HepG2 (cell line): Measurements from ENCODE around the gene CAMK1G. TPM values are rescaled to one million over a fixed set of nuclear protein-coding genes. Genes with fewer than 3 reads are reported as not detected.

ENCODE experiments used
- ATAC-seq: fragments of 200-7000 bp; cut with Tn5 transposase; 3 replicates; pipeline ENCODE4 v1.9.1; 2020; ENCODE audit warnings: mild to moderate bottlenecking, moderate library complexity
- BruUV-seq: library from RNA; stranded (reverse); fragments of 400-500 nt; replicated peaks from 2 replicates; lab custom pipeline; 2021; lab: Mats Ljungman, UMichigan
- CTCF ChIA-PET: fragments of 300-600 bp; formaldehyde crosslinking; extraction: SDS; loops from one replicate; lab custom pipeline; 2021; ENCODE audit warnings: low total read pairs, inconsistent platforms, low intra/inter-chr PET ratio; lab: Yijun Ruan, JAX
- POLR2A ChIA-PET: fragments of 350-600 bp; sonication (Branson Sonifier 250); formaldehyde crosslinking; loops from one replicate; lab custom pipeline; 2020; ENCODE audit warnings: antibody characterized with exemption, inconsistent platforms; lab: Yijun Ruan, JAX
- DNase-seq: peaks from one replicate; pipeline ENCODE4 v3.0.0-alpha.2; 2015; ENCODE audit warnings: low spot score
- FAIRE-seq: peaks from 3 replicates; lab custom pipeline; 2011; peaks lifted over from hg19 to GRCh38; lab: Jason Lieb, UNC
- H2AFZ ChIP-seq: one replicate; pipeline ENCODE4 v1.6.1; 2011; ENCODE audit warnings: low read length, inconsistent platforms
- H3K27ac ChIP-seq: fragments of 300-600 bp; 3 replicates; pipeline ENCODE4 v1.8.0; 2011; ENCODE audit warnings: mixed run types, mild to moderate bottlenecking, mixed read lengths, low read length, inconsistent platforms; ENCODE audit not compliant: insufficient read depth; ENCODE audit errors: extremely low read length
- H3K27me3 ChIP-seq, 2 experiments: fragments of 200-600 bp in 1 of 2; 2 replicates in 1 of 2; 3 replicates in 1 of 2; pipeline versions ENCODE4 v1.6.0 to v1.8.0; 2011; ENCODE audit warnings: low read length in 2 of 2, mild to moderate bottlenecking in 2 of 2, moderate library complexity in 2 of 2, inconsistent platforms in 1 of 2; ENCODE audit not compliant: insufficient read depth in 2 of 2, control insufficient read depth in 1 of 2
- H3K36me3 ChIP-seq, 2 experiments: fragments of 200-600 bp in 1 of 2; replicated peaks in 1 of 2; 2 replicates in 1 of 2; 3 replicates in 1 of 2; pipeline versions ENCODE4 v1.5.1 to v1.8.0; 2011; ENCODE audit warnings: low read length in 2 of 2, inconsistent platforms in 1 of 2; ENCODE audit not compliant: insufficient read depth in 2 of 2, control insufficient read depth in 1 of 2
- H3K4me1 ChIP-seq: 2 replicates; pipeline ENCODE4 v1.5.1; 2012; ENCODE audit warnings: low read length, inconsistent platforms; ENCODE audit not compliant: insufficient read depth
- H3K4me2 ChIP-seq: 2 replicates; pipeline ENCODE4 v1.6.0; 2011; ENCODE audit warnings: low read depth, low read length, inconsistent platforms
- H3K4me3 ChIP-seq, 3 experiments: fragments of 200-600 bp in 1 of 3; sonication (generic), shearing (Covaris generic) in 1 of 3; replicated peaks in 1 of 3; 2 replicates each; pipeline ENCODE4 v1.5.1; 2011 to 2016; ENCODE audit warnings: low read length in 3 of 3, inconsistent platforms in 2 of 3, low read depth in 2 of 3, mild to moderate bottlenecking in 2 of 3, control low read depth in 1 of 3, mixed read lengths in 1 of 3; ENCODE audit not compliant: insufficient read depth in 1 of 3
- H3K79me2 ChIP-seq: one replicate; pipeline ENCODE4 v1.6.1; 2011; ENCODE audit warnings: low read length, inconsistent platforms; ENCODE audit not compliant: insufficient read depth
- H3K9ac ChIP-seq: 2 replicates; pipeline ENCODE4 v1.6.0; 2011; ENCODE audit warnings: mild to moderate bottlenecking, low read depth, low read length, inconsistent platforms; ENCODE audit not compliant: insufficient read depth
- H3K9me3 ChIP-seq: 2 replicates; pipeline ENCODE4 v1.5.1; 2012; ENCODE audit warnings: mild to moderate bottlenecking, low read length
- H4K20me1 ChIP-seq: 2 replicates; pipeline ENCODE4 v1.6.0; 2011; ENCODE audit warnings: inconsistent platforms, mild to moderate bottlenecking, low read length, moderate library complexity; ENCODE audit not compliant: insufficient read depth
- ATF1 ChIP-seq: IDR thresholded peaks from 2 replicates; pipeline ENCODE4 v1.6.1; 2016; ENCODE audit warnings: mild to moderate bottlenecking, control low read depth
- EHMT2 ChIP-seq: fragments of 200-600 bp; sonication (generic); IDR thresholded peaks from 2 replicates; pipeline ENCODE4 v1.7.0; 2017; ENCODE audit warnings: antibody characterized with exemption, low read depth, low read length, borderline replicate concordance
- FOXP4 ChIP-seq: sonication (generic); formaldehyde crosslinking; IDR thresholded peaks from 2 replicates; pipeline ENCODE4 v1.4.0; 2020; ENCODE audit warnings: missing genetic modification reagents
- GATAD2A ChIP-seq: IDR thresholded peaks from 2 replicates; pipeline ENCODE4 v1.6.1; 2016
- HNF4A ChIP-seq: sonication (generic); formaldehyde crosslinking; IDR thresholded peaks from 2 replicates; pipeline ENCODE4 v1.4.0; 2020; ENCODE audit warnings: missing genetic modification reagents
- MATR3 ChIP-seq: sonication (generic); formaldehyde crosslinking; IDR thresholded peaks from 2 replicates; pipeline ENCODE4 v1.4.0; 2020; ENCODE audit warnings: missing genetic modification reagents
- MED8 ChIP-seq: sonication (generic); formaldehyde crosslinking; IDR thresholded peaks from 2 replicates; pipeline ENCODE4 v1.8.1; 2023; ENCODE audit warnings: mild to moderate bottlenecking, missing genetic modification reagents; ENCODE audit not compliant: insufficient replicate concordance
- PRPF4 ChIP-seq: fragments of 200-400 bp; formaldehyde crosslinking; IDR thresholded peaks from 2 replicates; pipeline ENCODE4 v1.6.1; 2016; ENCODE audit warnings: low read length, low read depth; ENCODE audit not compliant: poor library complexity, severe bottlenecking
- XRCC5 ChIP-seq: fragments of 200-400 bp; formaldehyde crosslinking; optimal IDR thresholded peaks from 2 replicates; pipeline ENCODE3; 2017; ENCODE audit warnings: mild to moderate bottlenecking, low read length
- ZBTB49 ChIP-seq: sonication (generic); formaldehyde crosslinking; IDR thresholded peaks from 2 replicates; pipeline ENCODE4 v1.4.0; 2020; ENCODE audit warnings: missing genetic modification reagents, borderline replicate concordance
- ZFP37 ChIP-seq: sonication (generic); formaldehyde crosslinking; IDR thresholded peaks from 2 replicates; pipeline ENCODE4 v1.4.0; 2020; ENCODE audit warnings: missing genetic modification reagents, borderline replicate concordance
- ZNF335 ChIP-seq: sonication (generic); formaldehyde crosslinking; IDR thresholded peaks from 2 replicates; pipeline ENCODE4 v1.4.0; 2020; ENCODE audit warnings: missing genetic modification reagents
- ZNF503 ChIP-seq: sonication (generic); formaldehyde crosslinking; IDR thresholded peaks from 2 replicates; pipeline ENCODE4 v1.4.0; 2020; ENCODE audit warnings: missing genetic modification reagents
- ZNF576 ChIP-seq: sonication (generic); formaldehyde crosslinking; IDR thresholded peaks from 2 replicates; pipeline ENCODE4 v1.4.0; 2020; ENCODE audit warnings: mild to moderate bottlenecking, missing genetic modification reagents
- ZNF75D ChIP-seq: sonication (generic); formaldehyde crosslinking; IDR thresholded peaks from 2 replicates; pipeline ENCODE4 v1.8.1; 2023; ENCODE audit warnings: missing genetic modification reagents, mild to moderate bottlenecking, borderline replicate concordance
- ZNF776 ChIP-seq: sonication (generic); formaldehyde crosslinking; IDR thresholded peaks from 2 replicates; pipeline ENCODE4 v1.4.0; 2020; ENCODE audit warnings: mild to moderate bottlenecking, missing genetic modification reagents
- ZNF816 ChIP-seq: sonication (generic); formaldehyde crosslinking; IDR thresholded peaks from 2 replicates; pipeline ENCODE4 v1.8.0; 2022; ENCODE audit warnings: missing genetic modification reagents, mild to moderate bottlenecking, borderline replicate concordance
- WGBS: methylation state at CpG from one replicate; pipeline ENCODE4 v1.1.6; 2017; ENCODE audit warnings: low lambda C conversion rate; 5-methylcytosine and 5-hydroxymethylcytosine counted together
- in situ Hi-C: cut with HindIII; loops from 2 replicates; pipeline ENCODE4 v1.10.0; 2017; ENCODE audit warnings: low pct_unique_long_range_greater_than_20kb; ENCODE audit not compliant: extremely low pct_ligation_motif_present
- intact Hi-C: fragments of 100-400 bp; cut with micrococcal nuclease; formaldehyde crosslinking; loops from one replicate; pipeline ENCODE4 v1.10.0; 2022; ENCODE audit not compliant: unreplicated experiment
- polyA plus RNA-seq, 8 experiments: library from polyadenylated mRNA; depleted of rRNA in 3 of 8; stranded (reverse) in 7 of 8; unstranded in 1 of 8; fragments of >200 nt; fragmentation: Illumina TruSeq in 4 of 8; extraction: Trizol in 4 of 8; gene quantifications; 2 replicates each; pipeline versions ENCODE4 v1.2.1 to v1.2.3, GENCODE V29; 2011 to 2016; ENCODE audit warnings: low read depth in 4 of 8, missing spikeins in 1 of 8, mixed read lengths in 1 of 8; ENCODE audit not compliant: insufficient read depth in 1 of 8
- total RNA-seq, 5 experiments: library from RNA; depleted of rRNA; stranded (reverse); fragments of >200 nt; fragmentation: Illumina TruSeq; extraction: Trizol; gene quantifications; 2 replicates each; pipeline ENCODE4 v1.2.3, GENCODE V29; 2016; ENCODE audit warnings: low read depth in 1 of 5

CAMK1G gene
- total and polyA plus RNA-seq, 2 of the 13 experiments (the other 11 are each of a cell fraction or from before 2014, with no cell fraction given) = not detected

- POLR2A ChIA-PET = interaction anchor here (1.1 to 1.3 kb wide), 2 partner anchors 21 to 721 kb away, joined by 3 to 4 read pairs; no protein-coding TSS in a partner anchor
- ATAC-seq (peak; percentile 68), FAIRE-seq (peak; percentile 60), DNase-seq (peak; percentile 70)
- no peak overlapping the region for H3K4me3 ChIP-seq
- H4K20me1 ChIP-seq = no peaks in the 10 kb centered on the region
- no peaks in the 10 kb centered on the region for H3K9me3 ChIP-seq
- no TSS peak for BruUV-seq
- peaks cover 2 to 6% of the 10 kb centered on the region in 2 experiments; a peak in 1 of 5 replicates for H3K27me3 ChIP-seq
- peaks cover 38% of the 10 kb centered on the region for H3K4me1 ChIP-seq
- in situ Hi-C loops (no loop called here), intact Hi-C loops (no loop called here)
- H2AFZ ChIP-seq = no peak overlapping the region
- H3K79me2 ChIP-seq = no peaks in the 10 kb centered on the region
- no peaks in the 10 kb centered on the region for H3K36me3 ChIP-seq
- H3K27ac ChIP-seq = no peak overlapping the region
- CTCF ChIA-PET = no interaction called here
- H3K4me2 ChIP-seq = peak overlapping the region; percentile 38
- no peak overlapping the region for H3K9ac ChIP-seq
- 17% methylated on average over 3 of the region's 3 CpGs for WGBS
- TF ChIP-seq EHMT2 (no peak), ZBTB49 (CRISPR knock-in tag) (no peak), ZFP37 (no peak), FOXP4 (CRISPR knock-in tag) (no peak), GATAD2A (CRISPR knock-in tag) (0 out of 2 replicates have a peak, but pooled peaks have one; percentile 17), XRCC5 (peak; percentile 38), ZNF75D (CRISPR knock-in tag) (no peak), ATF1 (CRISPR knock-in tag) (no peak), ZNF576 (CRISPR knock-in tag) (no peak), ZNF776 (CRISPR knock-in tag) (no peak), MATR3 (no peak), ZNF503 (no peak), PRPF4 (no peak), ZNF816 (no peak), HNF4A (CRISPR knock-in tag) (0 out of 2 replicates have a peak, but pooled peaks have one; percentile 6), ZNF335 (CRISPR knock-in tag) (no peak), MED8 (CRISPR knock-in tag) (no peak)
Observed at GRCh38 chr1:209652873-209653401, 69.4 kb downstream of the CAMK1G start.
